HepG2 (cell line): ENCODE measurements around the gene USP35.

Experiments
- AKAP8 ChIP-seq: sonication (generic); formaldehyde crosslinking; IDR thresholded peaks from 2 replicates; pipeline ENCODE4 v1.5.1; 2020; ENCODE audit warnings: mild to moderate bottlenecking, missing genetic modification reagents
- CTCF ChIP-seq: sonication (generic); formaldehyde crosslinking; IDR thresholded peaks from 2 replicates; pipeline ENCODE4 v1.5.0; 2020; ENCODE audit warnings: mild to moderate bottlenecking, missing genetic modification reagents, moderate library complexity
- GTF2F1 ChIP-seq: fragments of 150-350 bp; IDR thresholded peaks from 2 replicates; pipeline ENCODE4 v1.6.1; 2014; ENCODE audit warnings: low read length
- HCFC1 ChIP-seq: fragments of 150-350 bp; IDR thresholded peaks from 2 replicates; pipeline ENCODE4 v1.6.1; 2014; ENCODE audit warnings: low read depth, low read length
- HDAC2 ChIP-seq: sonication (generic); formaldehyde crosslinking; IDR thresholded peaks from 2 replicates; pipeline ENCODE4 v1.4.0; 2020; ENCODE audit warnings: missing genetic modification reagents
- MLLT10 ChIP-seq: sonication (generic); formaldehyde crosslinking; IDR thresholded peaks from 2 replicates; pipeline ENCODE4 v1.4.0; 2020; ENCODE audit warnings: missing genetic modification reagents
- POLR2AphosphoS2 ChIP-seq: IDR thresholded peaks from 2 replicates; pipeline ENCODE4 v1.6.1; 2011; ENCODE audit warnings: low read depth, low read length, improper control_type of control experiment
- POLR2AphosphoS5 ChIP-seq: IDR thresholded peaks from 2 replicates; pipeline ENCODE4 v1.6.1; 2012; ENCODE audit warnings: low read depth, low read length
- ZBTB33 ChIP-seq: sonication (generic); formaldehyde crosslinking; IDR thresholded peaks from 2 replicates; pipeline ENCODE4 v1.4.0; 2020; ENCODE audit warnings: missing genetic modification reagents
- ZNF12 ChIP-seq: sonication (generic); formaldehyde crosslinking; IDR thresholded peaks from 2 replicates; pipeline ENCODE4 v1.5.0; 2020; ENCODE audit warnings: missing genetic modification reagents
- ZNF253 ChIP-seq: sonication (generic); formaldehyde crosslinking; IDR thresholded peaks from 2 replicates; pipeline ENCODE4 v1.8.0; 2022; ENCODE audit warnings: mild to moderate bottlenecking, missing genetic modification reagents, borderline replicate concordance
- TF ChIP-seq, protein P1 (sequence below): sonication (generic); formaldehyde crosslinking; IDR thresholded peaks from 2 replicates; pipeline ENCODE4 v1.5.1; 2020; ENCODE audit warnings: missing genetic modification reagents, mild to moderate bottlenecking, borderline replicate concordance
- TF ChIP-seq, protein P2 (sequence below): sonication (generic); formaldehyde crosslinking; IDR thresholded peaks from 2 replicates; pipeline ENCODE4 v1.4.0; 2020; ENCODE audit warnings: low read depth, missing genetic modification reagents

DNA sequence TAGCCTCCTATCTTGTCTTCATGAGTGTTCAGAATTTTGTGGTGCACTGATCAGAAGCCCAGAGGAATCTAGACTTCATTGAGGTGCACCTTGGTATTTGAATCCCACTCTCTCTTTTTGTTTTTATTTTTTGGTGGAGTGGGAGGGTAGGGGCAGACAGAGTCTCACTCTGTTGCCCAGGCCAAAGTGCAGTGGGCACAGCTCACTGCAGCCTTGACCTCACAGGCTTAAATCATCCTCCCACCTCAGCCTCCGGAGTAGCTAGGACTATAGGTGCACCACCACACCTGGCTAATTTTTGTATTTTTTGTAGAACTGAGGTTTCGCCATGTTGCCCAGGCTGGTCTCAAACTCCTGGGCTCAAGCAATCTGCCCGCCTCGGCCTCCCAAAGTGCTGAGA is 38.4 kb upstream of the USP35 start:
- TF ChIP-seq ZNF253 (no peak), GTF2F1 (no peak), CTCF (CRISPR knock-in tag) (no peak), HCFC1 (no peak), ZNF12 (CRISPR knock-in tag) (no peak), ZBTB33 (CRISPR knock-in tag) (no peak), MLLT10 (CRISPR knock-in tag) (no peak), HDAC2 (CRISPR knock-in tag) (no peak), AKAP8 (CRISPR knock-in tag) (no peak), POLR2AphosphoS5 (no peak), POLR2AphosphoS2 (no peak)
- TF ChIP-seq, protein P1, sequence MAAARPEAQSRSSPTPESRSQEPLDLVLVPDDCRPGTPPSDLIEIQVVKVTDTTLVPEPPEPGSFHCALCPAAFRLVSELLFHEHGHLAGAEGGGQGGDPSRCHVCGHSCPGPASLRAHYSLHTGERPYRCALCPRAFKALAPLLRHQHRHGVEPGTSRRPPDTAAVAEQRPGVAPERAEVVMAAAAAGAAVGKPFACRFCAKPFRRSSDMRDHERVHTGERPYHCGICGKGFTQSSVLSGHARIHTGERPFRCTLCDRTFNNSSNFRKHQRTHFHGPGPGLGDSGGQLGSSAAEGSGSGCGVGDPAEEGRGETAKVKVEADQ = no peak
- TF ChIP-seq, protein P2, sequence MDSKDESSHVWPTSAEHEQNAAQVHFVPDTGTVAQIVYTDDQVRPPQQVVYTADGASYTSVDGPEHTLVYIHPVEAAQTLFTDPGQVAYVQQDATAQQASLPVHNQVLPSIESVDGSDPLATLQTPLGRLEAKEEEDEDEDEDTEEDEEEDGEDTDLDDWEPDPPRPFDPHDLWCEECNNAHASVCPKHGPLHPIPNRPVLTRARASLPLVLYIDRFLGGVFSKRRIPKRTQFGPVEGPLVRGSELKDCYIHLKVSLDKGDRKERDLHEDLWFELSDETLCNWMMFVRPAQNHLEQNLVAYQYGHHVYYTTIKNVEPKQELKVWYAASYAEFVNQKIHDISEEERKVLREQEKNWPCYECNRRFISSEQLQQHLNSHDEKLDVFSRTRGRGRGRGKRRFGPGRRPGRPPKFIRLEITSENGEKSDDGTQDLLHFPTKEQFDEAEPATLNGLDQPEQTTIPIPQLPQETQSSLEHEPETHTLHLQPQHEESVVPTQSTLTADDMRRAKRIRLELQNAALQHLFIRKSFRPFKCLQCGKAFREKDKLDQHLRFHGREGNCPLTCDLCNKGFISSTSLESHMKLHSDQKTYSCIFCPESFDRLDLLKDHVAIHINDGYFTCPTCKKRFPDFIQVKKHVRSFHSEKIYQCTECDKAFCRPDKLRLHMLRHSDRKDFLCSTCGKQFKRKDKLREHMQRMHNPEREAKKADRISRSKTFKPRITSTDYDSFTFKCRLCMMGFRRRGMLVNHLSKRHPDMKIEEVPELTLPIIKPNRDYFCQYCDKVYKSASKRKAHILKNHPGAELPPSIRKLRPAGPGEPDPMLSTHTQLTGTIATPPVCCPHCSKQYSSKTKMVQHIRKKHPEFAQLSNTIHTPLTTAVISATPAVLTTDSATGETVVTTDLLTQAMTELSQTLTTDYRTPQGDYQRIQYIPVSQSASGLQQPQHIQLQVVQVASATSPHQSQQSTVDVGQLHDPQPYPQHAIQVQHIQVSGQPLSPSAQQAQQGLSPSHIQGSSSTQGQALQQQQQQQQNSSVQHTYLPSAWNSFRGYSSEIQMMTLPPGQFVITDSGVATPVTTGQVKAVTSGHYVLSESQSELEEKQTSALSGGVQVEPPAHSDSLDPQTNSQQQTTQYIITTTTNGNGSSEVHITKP (CRISPR knock-in tag) = no peak
